Inferior parietal cortex (tissue), 1 donor: ENCODE data around the gene LRRC36.
"Not testable (repeated sequence)": the region's sequence is repeated elsewhere in the genome, so short reads cannot be mapped to it uniquely, and the experiment has no call there.

Source experiments
- DNase-seq: peaks from one replicate; pipeline ENCODE4 v3.0.0-alpha.2; 2016; ENCODE audit errors: extremely low spot score

LRRC36 gene

DNA sequence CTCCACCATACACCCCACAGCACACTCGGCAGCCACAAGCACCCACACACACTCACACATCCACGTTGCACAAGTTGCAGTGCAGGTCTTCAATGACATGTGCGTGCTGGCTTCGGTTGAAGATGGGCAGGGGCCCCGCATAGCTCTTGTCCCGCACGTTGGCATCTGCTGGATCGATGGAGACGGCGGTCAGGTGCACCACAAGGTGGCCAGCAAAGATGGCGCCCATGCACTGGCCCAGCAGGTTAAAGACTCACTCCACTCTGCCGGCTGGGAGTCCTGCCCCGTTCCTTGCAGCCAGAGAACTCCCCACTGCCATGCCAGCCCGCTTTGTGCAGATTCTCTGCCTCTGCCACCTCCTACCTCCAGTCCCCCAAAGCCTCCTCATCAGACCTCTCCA lies 74.3 kb downstream of the LRRC36 start:
- no peak for DNase-seq

DNA sequence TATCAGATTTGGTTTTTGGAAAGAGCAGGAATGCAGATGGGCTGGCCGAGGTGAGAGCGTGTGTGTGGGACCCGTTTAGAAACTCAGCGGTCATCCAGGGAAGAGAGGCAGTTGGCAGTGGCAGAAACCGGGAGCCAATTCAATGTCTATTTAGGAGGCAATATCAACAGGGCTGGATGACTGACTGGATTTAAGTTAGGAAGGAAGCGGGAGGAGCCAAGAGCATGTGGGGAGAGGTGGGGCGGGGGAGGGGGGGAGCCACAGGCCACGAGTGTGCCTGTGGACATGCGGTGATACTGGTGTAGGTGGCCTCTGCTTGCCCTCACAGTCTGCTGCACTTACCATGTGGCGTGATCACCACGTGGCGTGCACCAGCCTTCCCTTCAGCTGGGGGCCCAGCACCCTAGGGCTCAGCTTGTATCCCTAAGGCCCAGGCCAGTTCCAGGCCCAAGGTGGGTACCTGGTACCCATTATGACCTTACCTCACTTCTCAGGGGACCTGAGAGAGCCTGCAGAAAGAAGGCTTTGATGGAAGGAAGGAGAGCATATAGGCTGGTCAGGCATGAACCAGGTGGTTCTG lies 77.5 kb downstream of the LRRC36 start:
- DNase-seq = no peak

- DNase-seq = no peak
Measured at GRCh38 chr16:67404740-67405226, 78.2 kb downstream of the LRRC36 start.

DNA sequence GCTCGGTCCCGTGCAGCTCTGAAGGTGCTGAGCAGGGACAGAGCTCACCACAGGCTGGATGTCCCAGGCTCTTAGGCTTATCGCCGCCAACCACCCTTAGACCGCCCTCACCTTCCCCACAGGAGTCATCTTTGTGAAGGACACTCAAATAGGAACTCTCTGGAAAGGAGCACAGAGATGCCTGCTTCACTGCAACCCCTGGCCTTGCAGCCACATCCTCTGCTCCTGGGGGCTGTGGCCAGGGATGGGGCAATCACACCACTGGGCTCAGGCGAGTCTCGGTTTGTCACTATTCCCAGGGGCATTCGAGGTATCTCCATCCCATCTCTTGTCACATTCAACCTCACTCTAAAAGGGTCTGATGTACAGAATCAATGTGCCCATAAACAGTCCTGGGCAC lies 78.7 kb downstream of the LRRC36 start:
- no peak for DNase-seq

- DNase-seq = peak; percentile 17
Measured at GRCh38 chr16:67406111-67406971, 79.7 kb downstream of the LRRC36 start.

DNA sequence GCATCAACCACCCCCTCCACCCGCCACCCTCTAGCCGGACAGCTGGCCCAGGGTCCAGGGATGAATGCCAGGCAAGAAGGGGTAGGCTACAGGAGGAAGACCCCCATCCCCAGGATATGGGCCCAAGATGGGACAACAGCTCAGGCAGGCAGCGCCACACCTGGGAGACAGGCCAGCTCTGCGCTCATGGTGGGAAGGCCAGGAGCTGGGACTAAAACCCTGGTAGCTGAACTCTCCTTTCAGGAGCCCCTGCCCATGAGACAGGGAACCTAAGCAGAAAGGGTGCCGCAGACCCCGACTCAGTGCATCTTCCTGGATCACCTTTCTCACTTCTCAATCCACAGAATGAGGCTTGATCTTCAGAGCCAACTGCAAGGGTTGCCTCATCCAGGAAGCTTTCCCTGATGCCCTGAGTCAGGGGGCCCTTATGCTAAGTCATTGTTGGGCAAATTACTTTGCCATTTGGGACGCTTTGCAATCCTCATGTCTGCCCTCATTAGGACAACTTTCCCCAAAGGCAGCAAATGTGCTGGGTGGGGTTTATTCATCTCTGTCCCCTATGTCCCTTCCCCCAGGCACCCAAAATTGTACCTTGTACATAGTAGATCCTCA lies 80.7 kb downstream of the LRRC36 start:
- no peak for DNase-seq

DNA sequence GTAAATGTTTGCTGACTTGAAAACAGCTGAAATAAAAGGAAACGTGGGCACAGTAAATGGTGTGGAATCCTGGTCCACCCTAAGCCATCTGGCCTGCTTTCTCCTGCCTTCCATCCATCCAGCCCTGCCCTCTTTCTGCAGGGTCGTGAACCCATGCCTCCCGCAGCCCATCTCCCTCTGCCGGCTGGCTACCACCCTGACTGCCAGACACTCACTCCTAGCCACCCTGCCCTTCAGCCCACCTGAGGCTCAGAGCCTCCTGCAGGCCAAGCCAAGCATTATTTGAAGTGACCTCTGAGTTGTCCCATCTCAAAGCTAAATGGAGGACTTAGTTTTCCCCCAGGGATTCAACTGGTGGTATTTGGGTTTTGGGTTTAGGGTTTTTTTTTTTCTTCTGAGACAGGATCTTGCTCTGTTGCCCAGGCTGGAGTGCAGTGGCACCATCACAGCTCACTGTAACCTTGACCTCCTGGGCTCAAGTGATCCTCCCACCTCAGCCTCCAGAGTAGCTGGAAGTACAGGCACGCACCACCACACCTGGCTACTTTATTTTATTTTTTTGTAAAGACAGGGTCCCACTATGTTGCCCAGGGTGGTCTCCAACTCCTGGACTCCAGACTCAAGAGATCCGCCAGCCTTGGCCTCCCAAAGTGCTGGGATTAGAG lies 81.3 kb downstream of the LRRC36 start:
- no peak for DNase-seq

DNA sequence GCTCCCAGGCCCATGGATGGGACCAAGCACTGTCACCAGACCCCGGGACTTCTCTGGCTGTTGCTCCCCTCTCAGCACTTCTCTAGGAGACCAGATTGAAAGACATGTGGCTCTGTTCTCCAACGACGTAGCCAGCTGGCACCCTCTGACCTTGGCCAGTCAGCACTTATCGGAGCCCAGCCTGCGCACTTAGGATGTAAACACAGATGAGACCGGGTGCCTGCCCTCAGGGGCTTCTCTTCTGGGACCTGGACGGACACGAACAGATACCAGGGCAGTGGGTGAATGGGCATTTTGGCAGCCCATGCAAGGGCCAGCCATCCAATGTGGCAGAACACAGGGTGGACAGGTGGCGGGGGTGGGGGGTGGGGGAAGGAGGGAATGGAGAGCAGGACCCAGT lies 83.0 kb downstream of the LRRC36 start:
- no peak for DNase-seq

DNA sequence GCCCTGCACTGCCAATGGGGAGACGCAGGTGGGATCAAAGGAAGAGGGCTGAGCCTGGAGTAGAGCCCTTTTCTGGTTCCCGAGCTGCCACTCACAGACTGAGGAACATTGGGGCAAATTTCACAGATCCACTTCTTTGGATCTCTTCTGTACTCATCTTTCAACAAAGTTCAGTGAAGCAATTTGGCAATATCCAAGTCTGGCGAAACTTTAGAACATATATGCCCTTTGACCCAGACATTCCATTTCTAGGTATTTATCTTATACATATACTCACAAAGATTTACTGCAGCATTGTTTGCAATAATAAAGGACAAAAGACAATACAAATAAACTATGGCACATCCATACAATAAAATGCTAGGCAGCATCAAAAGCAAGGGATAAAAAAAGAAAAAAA lies 84.7 kb downstream of the LRRC36 start:
- no peak for DNase-seq

- no peak for DNase-seq
Measured at GRCh38 chr16:67412294-67412693, 85.7 kb downstream of the LRRC36 start.

DNA sequence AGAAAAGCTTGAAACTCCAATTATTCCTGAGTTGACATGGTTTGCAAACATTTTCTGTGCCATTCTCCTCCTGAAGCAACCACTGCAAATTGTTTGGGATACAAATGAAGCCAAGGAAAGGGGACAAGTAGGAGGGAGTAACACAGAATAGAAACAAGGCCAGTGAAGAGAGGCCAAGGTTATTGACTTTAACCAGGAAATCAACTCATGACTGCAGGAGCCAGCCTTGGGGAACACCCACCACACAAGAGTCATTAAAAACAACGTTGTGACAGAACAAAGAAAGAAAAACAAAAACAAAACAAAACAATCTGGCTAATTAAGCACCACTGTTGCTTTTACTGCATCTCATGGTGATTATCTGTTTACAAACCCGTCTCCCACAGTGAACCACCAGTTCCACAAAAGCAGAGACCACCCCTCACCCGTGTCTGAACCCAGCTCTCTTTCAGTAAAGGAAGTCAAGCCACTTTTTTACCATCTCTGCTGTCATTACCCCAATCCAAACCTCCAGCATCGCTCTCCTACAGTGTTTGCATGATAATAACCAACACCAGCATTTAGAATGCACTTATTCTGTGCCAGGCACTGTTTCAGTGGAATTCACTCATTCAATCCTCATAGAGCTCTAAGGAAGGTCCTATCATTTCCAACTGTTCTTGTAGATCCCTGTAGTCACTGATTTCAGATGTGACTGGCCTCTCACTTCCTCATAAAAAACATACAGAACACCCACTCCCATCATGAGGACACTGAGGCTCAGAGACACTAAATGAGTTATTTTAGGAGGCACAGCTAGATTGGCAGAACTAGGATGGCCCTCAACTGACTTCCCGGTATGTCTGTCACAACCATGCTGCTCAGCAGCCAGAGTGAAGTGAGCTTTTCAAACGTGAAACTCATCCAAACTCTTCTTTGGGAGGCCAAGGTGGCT lies 87.6 kb downstream of the LRRC36 start:
- no peak for DNase-seq

- not testable (repeated sequence) for DNase-seq
Measured at GRCh38 chr16:67415421-67415820, 88.8 kb downstream of the LRRC36 start.

- peak; percentile 67 for DNase-seq
Measured at GRCh38 chr16:67415872-67416793, 89.5 kb downstream of the LRRC36 start, which contains the start of gene ZDHHC1. TSS of gene ZDHHC1 (minus strand) at chr16:67416477. CDS start at chr16:67407775, 8,702 bp downstream.

DNA sequence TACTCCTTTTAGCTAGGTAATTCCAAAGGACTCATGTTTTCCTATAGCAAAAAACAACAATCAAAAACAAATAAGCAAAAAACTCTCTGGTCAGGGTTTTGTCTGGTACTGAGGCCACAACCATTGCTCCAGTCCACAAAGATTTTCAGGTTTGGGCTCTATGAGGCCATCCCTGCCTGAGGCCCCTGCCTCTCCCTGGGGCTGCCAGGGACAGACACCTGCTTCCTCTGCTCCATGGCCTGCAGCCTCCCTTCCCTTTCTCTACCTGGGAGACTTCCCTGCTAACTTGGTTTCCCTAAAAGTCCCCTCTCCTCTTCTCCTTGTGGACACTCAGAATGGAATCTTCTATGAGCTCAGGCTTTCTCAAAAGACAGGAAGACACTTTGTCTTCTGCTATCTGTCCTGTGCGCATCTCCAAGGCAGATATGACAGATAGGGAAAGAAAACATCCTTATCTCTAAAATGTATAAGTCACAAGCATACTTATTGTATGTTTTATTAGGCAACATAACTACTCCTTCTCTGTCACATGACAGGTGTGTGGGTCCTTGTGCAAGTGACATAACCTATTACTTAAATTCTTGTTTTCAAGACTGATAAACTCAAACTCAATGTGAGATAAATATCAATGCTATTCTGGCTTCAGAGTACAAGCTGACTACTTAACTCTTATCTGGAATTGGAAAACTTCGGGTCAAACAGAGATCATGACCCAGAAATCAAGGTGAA lies 90.9 kb downstream of the LRRC36 start:
- DNase-seq = no peak

GRCh38 chr16:67419502-67419901 lies 92.9 kb downstream of the LRRC36 start:
- no peak for DNase-seq

- no peak for DNase-seq
Measured at GRCh38 chr16:67419931-67420330, 93.3 kb downstream of the LRRC36 start.

DNA sequence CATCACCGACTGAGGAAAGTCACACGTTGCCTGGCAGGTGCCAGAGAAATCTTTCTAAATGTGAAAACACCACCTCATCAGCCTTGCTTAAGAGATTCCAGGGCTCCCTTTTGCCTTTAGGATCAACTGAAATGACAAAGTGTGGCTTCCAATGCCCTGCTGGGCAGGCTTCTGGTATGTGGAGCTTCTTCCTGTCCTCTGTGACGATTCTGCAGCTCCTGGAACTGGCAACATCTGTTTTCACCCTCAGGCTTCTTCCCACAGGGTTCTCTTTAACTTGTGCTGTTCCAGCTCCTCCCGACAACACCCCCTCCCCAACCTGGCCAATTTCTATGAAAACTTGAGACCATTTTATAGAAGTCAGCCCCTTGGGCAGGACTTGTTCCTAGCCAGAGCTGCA lies 94.4 kb downstream of the LRRC36 start:
- no peak for DNase-seq

GRCh38 chr16:67423015-67423414 lies 96.4 kb downstream of the LRRC36 start:
- no peak for DNase-seq

DNA sequence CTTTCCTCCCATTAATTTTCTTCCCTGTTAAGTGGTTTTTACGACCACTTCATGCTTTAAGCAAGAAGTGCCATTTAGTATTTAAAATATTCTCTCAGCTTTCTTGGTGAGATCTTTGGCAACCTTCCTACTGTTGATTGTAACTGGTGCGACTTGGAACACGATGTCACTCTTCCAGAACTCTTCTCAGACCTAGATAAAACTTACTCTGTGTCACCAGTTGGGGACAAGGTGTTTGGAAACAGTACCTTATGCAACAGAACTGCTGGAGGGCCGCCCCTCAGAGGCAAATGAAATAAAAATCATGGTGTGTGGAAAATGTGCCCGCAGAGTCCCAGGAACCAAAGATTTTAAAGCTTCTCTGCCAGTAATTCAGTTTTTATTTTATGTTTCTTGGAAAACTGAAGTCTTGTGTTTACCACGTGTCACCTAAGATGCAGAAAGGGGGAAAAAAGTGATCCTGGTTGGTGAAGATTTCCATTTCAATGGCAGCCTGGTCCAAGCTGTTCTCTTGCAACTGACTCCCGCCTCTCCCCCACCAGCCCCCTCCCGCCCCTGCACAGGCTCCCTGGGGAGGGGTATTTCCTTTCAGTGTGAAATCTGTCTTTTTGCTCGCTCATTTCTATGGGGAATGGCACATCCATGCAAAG lies 97.1 kb downstream of the LRRC36 start:
- peak; percentile 48 for DNase-seq
